Esophagus squamous epithelium (tissue), 5 donors: Measurements from ENCODE around the gene TGIF2. TPM values are rescaled to one million over a fixed set of nuclear protein-coding genes. Genes with fewer than 3 reads are reported as not detected.

Experiments used
- DNase-seq: peaks from one replicate; lab custom pipeline; 2025; lab: John Stamatoyannopoulos, UW
- H3K27ac ChIP-seq, 4 donors: fragments of 200-600 bp; sonication (generic); one replicate each; pipeline ENCODE4 v1.5.1; 2016 to 2019; ENCODE audit warnings: mild to moderate bottlenecking in 1 of 4
- H3K27me3 ChIP-seq, 4 donors: fragments of 200-600 bp; sonication (generic); 1 replicate in 3 of 4; 2 replicates in 1 of 4; pipeline versions ENCODE4 v1.5.1 to v1.6.0; 2017 to 2021; ENCODE audit warnings: antibody characterized with exemption in 1 of 4
- H3K36me3 ChIP-seq, 3 donors: fragments of 200-600 bp; sonication (generic); one replicate each; pipeline ENCODE4 v1.5.1; 2016 to 2019
- H3K4me1 ChIP-seq, 3 donors: fragments of 200-600 bp; sonication (generic); one replicate each; pipeline ENCODE4 v1.5.1; 2017 to 2019
- H3K4me3 ChIP-seq, 4 donors: fragments of 200-600 bp; sonication (generic); 1 replicate in 3 of 4; 2 replicates in 1 of 4; pipeline ENCODE4 v1.5.1; 2016 to 2019; ENCODE audit warnings: mild to moderate bottlenecking in 2 of 4, moderate library complexity in 1 of 4
- H3K9me3 ChIP-seq, 3 donors: fragments of 200-600 bp; sonication (generic); one replicate each; pipeline ENCODE4 v1.5.1; 2016 to 2019
- CTCF ChIP-seq, 6 experiments: fragments of 450-650 bp in 4 of 6; fragments of 200-600 bp in 2 of 6; sonication (generic) in 2 of 6; IDR thresholded peaks; one replicate each; pipeline ENCODE4 v1.5.1; 2016 to 2019; ENCODE audit warnings: antibody characterized with exemption in 6 of 6, mild to moderate bottlenecking in 4 of 6, moderate library complexity in 4 of 6
- POLR2A ChIP-seq, 4 donors: fragments of 450-650 bp; IDR thresholded peaks; one replicate each; pipeline ENCODE4 v1.6.1; 2017; ENCODE audit warnings: antibody characterized with exemption in 4 of 4, mild to moderate bottlenecking in 4 of 4, moderate library complexity in 3 of 4
- WGBS, 2 donors: methylation state at CpG; one replicate each; pipeline ENCODE4 v1.1.5; 2018; 5-methylcytosine and 5-hydroxymethylcytosine counted together
- intact Hi-C: fragments of 100-400 bp; cut with DNase I; formaldehyde crosslinking; loops from one replicate; pipeline ENCODE4 v1.15.0; 2022
- total RNA-seq, 4 donors: library from RNA; depleted of rRNA; stranded (reverse); fragments of >200 nt; gene quantifications; one replicate each; pipeline ENCODE4 v1.1.0, GENCODE V29; 2016
- donor health status: DM: yes; HTN: yes; CAD: no.

Gene TGIF2
- total RNA-seq, 4 donors from 2014 or later = 3.4 to 10.9 (median 7.1) TPM

GRCh38 chr20:36624068-36624943, 50.9 kb downstream of the TGIF2 start:
- H3K27me3 ChIP-seq = no peaks in the 10 kb centered on the region
- no peaks in the 10 kb centered on the region for H3K36me3 ChIP-seq
- H3K4me1 ChIP-seq = peaks cover 0 to 14% (median 0%) of the 10 kb centered on the region in 3 donors
- no peaks in the 10 kb centered on the region for H3K9me3 ChIP-seq
- intact Hi-C loops = no loop called here
- peak overlapping the region in 2 of 4 donors; percentile 2 to 19 for H3K27ac ChIP-seq
- DNase-seq = no peak
- TF ChIP-seq POLR2A (IDR thresholded peaks at IDR 0.05) = no peak
- TF ChIP-seq CTCF (IDR thresholded peaks at IDR 0.05) = peak in 1 of 6 experiments; percentile 9
- WGBS, 2 donors = 55 to 69% methylated on average over 14 of the region's 14 CpGs
- no peak overlapping the region for H3K4me3 ChIP-seq

- H3K9me3 ChIP-seq = no peaks in the 10 kb centered on the region
- peak overlapping the region in 1 of 4 donors; percentile 2 for H3K27ac ChIP-seq
- WGBS, 2 donors = 58 to 68% methylated on average over 2 of the region's 2 CpGs
- no peak for TF ChIP-seq POLR2A (IDR thresholded peaks at IDR 0.05)
- TF ChIP-seq CTCF (IDR thresholded peaks at IDR 0.05) = no peak
- H3K36me3 ChIP-seq = no peaks in the 10 kb centered on the region
- no peak overlapping the region for H3K4me3 ChIP-seq
- no peak for DNase-seq
- no peaks in the 10 kb centered on the region for H3K27me3 ChIP-seq
- peaks cover 0 to 14% (median 0%) of the 10 kb centered on the region in 3 donors for H3K4me1 ChIP-seq
- intact Hi-C loops = no loop called here
These were observed 51.5 kb downstream of the TGIF2 start for GRCh38 chr20:36624944-36625324.

- H3K27me3 ChIP-seq = no peaks in the 10 kb centered on the region
- no peaks in the 10 kb centered on the region for H3K9me3 ChIP-seq
- no peaks in the 10 kb centered on the region for H3K36me3 ChIP-seq
- H3K4me3 ChIP-seq = no peak overlapping the region
- DNase-seq = no peak
- H3K4me1 ChIP-seq = peaks cover 0 to 14% (median 0%) of the 10 kb centered on the region in 3 donors
- intact Hi-C loops = no loop called here
- no peak for TF ChIP-seq POLR2A (IDR thresholded peaks at IDR 0.05)
- no peak for TF ChIP-seq CTCF (IDR thresholded peaks at IDR 0.05)
- 84 to 92% methylated on average over 6 to 7 of the region's 7 CpGs for WGBS, 2 donors
- H3K27ac ChIP-seq = no peak overlapping the region
These were observed 54.7 kb downstream of the TGIF2 start for GRCh38 chr20:36628076-36628475.

GRCh38 chr20:36629719-36630681, 56.6 kb downstream of the TGIF2 start:
- TF ChIP-seq POLR2A (IDR thresholded peaks at IDR 0.05) (no peak), CTCF (IDR thresholded peaks at IDR 0.05) (no peak)
- DNase-seq = no peak
- Histone ChIP-seq H3K9me3 (no peaks in the 10 kb centered on the region), H3K36me3 (no peaks in the 10 kb centered on the region), H3K27me3 (no peaks in the 10 kb centered on the region), H3K4me1 (no peaks in the 10 kb centered on the region), H3K4me3 (no peak overlapping the region), H3K27ac (peak overlapping the region in 1 of 4 donors; percentile 4)
- intact Hi-C loops = no loop called here
- 61 to 71% methylated on average over 11 to 15 of the region's 15 CpGs for WGBS, 2 donors
